Right cardiac atrium (tissue), 5 donors: Measurements from ENCODE around the gene CALML5. TPM values are rescaled to one million over a fixed set of nuclear protein-coding genes. Genes with fewer than 3 reads are reported as not detected.
"Not testable (repeated sequence)": the region's sequence is repeated elsewhere in the genome, so short reads cannot be mapped to it uniquely, and the experiment has no call there.

Source experiments
- ATAC-seq, 2 donors: fragments of 200-7000 bp; cut with Tn5 transposase; one replicate each; pipeline versions ENCODE4 v1.8.0 to v1.9.1; 2020; ENCODE audit warnings: moderate library complexity in 2 of 2, mild to moderate bottlenecking in 1 of 2
- DNase-seq, 3 donors: peaks; one replicate each; pipeline ENCODE4 v3.0.0-alpha.2; 2020
- H3K27ac ChIP-seq: one replicate; pipeline ENCODE4 v1.5.1; 2013; ENCODE audit warnings: mild to moderate bottlenecking, low read length, control low read depth, moderate library complexity
- H3K27me3 ChIP-seq: one replicate; pipeline ENCODE4 v1.6.1; 2013; ENCODE audit not compliant: control insufficient read depth, insufficient read depth
- H3K4me1 ChIP-seq: one replicate; pipeline ENCODE4 v1.6.1; 2013; ENCODE audit warnings: low read length; ENCODE audit not compliant: control insufficient read depth, insufficient read depth
- H3K4me3 ChIP-seq: one replicate; pipeline ENCODE4 v1.5.1; 2013; ENCODE audit warnings: low read length, control low read depth
- H3K9me3 ChIP-seq: one replicate; pipeline ENCODE4 v1.6.1; 2013; ENCODE audit warnings: low read length; ENCODE audit not compliant: control insufficient read depth
- WGBS: extraction: QIAGEN DNeasy Blood & Tissue Kit; methylation state at CpG from one replicate; pipeline ENCODE4 v1.1.7; 2013; 5-methylcytosine and 5-hydroxymethylcytosine counted together
- intact Hi-C, 4 donors: fragments of 100-400 bp; cut with DNase I; formaldehyde crosslinking; loops; one replicate each; pipeline versions ENCODE4 v1.11.0 to v1.14.0; 2022 to 2023
- polyA plus RNA-seq: library from polyadenylated mRNA; stranded (reverse); fragments of 200-250 nt; gene quantifications from one replicate; pipeline ENCODE4 v1.2.3, GENCODE V29; 2013
- total RNA-seq, 4 donors: library from RNA; stranded (reverse); fragmentation: NEBNext Ultra II Directional; extraction: Animal tissue kit (Norgen Biotek cat#: 25700); gene quantifications; one replicate each; pipeline ENCODE4 v1.2.1, GENCODE V29; 2021
- donor health status: healthy with polysubstance abuse.
- donor health status: DM: no; HTN: yes; CAD: no.
- donor health status: DM: no; HTN: no; CAD: no.
- donor health status: DM: no; HTN: yes; CAD: no; lungs with severe emphysema.
- donor health status: DM: yes; HTN: yes; CAD: no.

The CALML5 gene
- total and polyA plus RNA-seq, 5 donors: not detected

DNA sequence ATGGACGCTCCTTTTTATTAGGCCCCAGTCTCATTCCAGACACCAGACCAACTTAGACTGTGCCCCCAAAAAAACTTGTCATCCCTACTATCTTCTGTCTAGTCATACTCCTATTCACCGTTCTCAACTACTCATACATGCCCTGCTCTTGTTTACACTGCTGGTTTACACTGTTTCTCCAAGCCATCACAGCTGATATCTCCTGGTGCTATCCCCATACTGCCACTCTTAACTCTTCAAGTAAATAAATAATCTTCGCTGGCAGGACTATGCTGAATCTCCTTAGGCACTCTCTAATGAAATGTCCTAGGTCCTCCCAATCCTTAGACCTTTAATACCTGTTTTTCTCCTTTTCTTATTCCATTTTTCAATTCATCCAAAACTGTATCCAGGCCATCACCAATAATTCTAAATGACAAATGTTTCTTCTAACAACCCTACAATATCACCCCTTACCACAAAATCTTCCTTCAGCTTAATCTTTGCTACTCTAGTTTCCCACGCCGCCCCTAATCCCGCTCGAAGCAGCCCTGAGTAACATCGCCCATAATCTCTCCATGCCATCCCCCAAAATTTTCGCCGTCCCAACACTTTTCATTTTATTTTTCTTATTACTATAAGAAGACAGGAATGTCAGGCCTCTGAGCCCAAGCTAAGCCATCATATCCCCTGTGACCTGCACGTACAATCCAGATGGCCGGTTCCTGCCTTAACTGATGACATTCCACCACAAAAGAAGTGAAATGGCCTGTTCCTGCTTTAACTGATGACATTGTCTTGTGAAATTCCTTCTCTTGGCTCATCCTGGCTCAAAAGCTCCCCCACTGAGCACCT lies 23.2 kb downstream of the CALML5 start:
- 92% methylated on average over 11 of the region's 12 CpGs for WGBS
- DNase-seq, H3K27me3 ChIP-seq, ATAC-seq, intact Hi-C loops, H3K4me3 ChIP-seq, H3K4me1 ChIP-seq, H3K9me3 ChIP-seq, H3K27ac ChIP-seq: not testable (repeated sequence)

DNA sequence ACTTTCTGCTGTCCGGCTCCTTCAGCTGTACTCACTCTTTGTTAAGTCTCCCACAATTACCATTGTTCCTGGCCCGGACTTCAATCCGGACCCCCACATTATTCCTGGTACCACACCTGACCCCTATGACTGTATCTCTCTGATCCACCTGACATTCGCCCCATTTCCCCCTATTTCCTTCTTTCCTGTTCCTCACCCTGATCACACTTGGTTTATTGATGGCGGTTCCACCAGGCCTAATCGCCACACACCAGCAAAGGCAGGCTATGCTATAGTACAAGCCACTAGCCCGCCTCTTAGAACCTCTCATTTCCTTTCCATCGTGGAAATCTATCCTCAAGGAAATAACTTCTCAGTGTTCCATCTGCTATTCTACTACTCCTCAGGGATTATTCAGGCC lies 24.3 kb downstream of the CALML5 start:
- H3K4me3 ChIP-seq, intact Hi-C loops, DNase-seq, ATAC-seq, H3K9me3 ChIP-seq, H3K4me1 ChIP-seq, H3K27ac ChIP-seq, H3K27me3 ChIP-seq: not testable (repeated sequence)
- WGBS: 97% methylated on average over 6 of the region's 8 CpGs

DNA sequence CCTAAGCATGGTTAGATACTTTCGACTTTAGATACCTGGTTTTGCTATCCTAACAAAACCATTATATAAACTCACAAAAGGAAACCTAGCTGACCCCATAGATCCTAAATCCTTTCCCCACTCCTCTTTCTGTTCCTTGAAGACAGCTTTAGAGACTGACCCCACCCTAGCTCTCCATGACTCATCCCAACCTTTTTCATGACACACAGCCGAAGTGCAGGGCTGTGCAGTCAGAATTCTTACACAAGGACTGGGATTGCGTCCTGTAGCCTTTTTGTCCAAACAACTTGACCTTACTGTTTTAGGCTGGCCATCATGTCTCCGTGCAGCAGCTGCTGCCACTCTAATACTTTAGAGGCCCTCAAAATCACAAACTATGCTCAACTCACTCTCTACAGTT lies 24.7 kb downstream of the CALML5 start:
- H3K27me3 ChIP-seq, H3K9me3 ChIP-seq, intact Hi-C loops, ATAC-seq, DNase-seq, H3K4me1 ChIP-seq, H3K27ac ChIP-seq, H3K4me3 ChIP-seq: not testable (repeated sequence)
- 85% methylated on average over 4 of the region's 4 CpGs for WGBS

DNA sequence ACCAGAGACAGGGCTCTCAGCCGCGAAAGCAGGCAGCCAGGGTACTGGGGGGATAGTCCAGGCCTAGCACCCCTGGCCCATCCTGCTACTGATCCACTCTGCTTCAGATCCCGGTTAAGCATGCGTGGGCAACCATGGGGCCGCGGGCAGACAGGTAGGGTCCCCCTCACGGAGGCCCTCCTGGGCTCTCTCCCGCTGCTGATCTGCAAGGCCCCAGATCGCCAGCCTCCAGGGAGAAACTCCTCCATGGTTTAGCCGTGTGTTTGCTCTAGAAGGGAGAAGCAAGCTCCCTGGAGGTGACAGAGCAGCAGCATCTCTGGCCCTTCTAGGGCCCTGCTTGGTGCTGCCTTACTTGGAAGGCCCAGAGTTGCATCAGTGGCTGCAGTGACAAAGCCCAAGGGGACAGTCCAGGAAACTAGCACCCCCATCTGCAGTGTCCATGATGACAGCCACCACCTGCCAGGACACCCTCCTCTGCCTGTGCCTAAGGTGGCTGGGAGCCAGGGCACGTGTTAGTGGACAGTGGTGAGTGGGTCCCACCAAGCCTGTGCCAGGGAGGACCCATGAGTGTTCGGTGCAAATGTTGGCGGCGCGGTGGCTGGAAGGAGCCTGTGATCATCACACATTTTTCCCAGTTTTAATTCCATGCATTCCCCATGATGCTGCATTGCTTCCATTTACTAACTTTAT lies 29.2 kb downstream of the CALML5 start:
- Histone ChIP-seq H3K4me1 (no peaks in the 10 kb centered on the region), H3K9me3 (no peaks in the 10 kb centered on the region), H3K27ac (no peak overlapping the region), H3K4me3 (no peak overlapping the region), H3K27me3 (no peaks in the 10 kb centered on the region)
- DNase-seq (no peak), ATAC-seq (peak in 1 of 2 donors; percentile 22)
- 97% methylated on average over 15 of the region's 15 CpGs for WGBS
- intact Hi-C loops: no loop called here

DNA sequence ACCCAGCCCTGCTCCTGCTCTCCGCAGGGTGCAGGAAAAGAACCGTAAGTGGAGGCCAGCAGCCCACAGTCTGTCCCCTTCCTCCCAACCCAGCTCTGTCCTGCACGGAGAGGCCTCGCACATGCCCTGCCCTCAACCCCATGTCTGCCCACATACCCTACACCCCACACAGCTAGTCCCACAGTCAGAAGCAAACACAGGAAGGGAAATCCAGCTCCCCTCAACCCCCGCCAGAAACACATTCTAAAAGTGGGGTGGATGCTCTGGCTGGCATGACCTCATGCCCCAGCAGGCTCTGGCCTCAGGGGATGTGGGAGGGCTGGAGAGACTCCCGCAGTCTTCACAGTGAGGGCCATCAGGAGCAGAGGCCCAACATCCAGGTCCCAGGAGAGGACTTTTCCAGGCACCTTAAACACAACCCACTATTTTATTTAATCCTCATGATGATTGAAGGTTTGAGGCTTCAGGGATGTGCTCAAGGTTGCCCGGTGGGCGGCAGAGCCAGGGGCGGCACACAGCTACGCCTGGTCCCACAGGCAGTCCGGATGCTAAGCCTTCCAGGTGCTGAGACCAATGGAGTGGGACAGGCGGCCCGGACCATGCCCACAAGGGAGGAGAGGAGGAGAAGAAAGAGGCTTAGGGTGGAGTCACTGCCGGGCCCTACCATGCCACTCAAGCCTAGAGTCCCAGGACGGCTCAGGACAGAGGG lies 29.9 kb downstream of the CALML5 start:
- Histone ChIP-seq H3K4me1 (no peaks in the 10 kb centered on the region), H3K27ac (no peak overlapping the region), H3K9me3 (no peaks in the 10 kb centered on the region), H3K4me3 (no peak overlapping the region), H3K27me3 (no peaks in the 10 kb centered on the region)
- peak; percentile 16 to 25 for ATAC-seq
- intact Hi-C loops: no loop called here
- DNase-seq: no peak
- whole genome bisulfite sequencing: 81% methylated on average over 15 of the region's 15 CpGs

DNA sequence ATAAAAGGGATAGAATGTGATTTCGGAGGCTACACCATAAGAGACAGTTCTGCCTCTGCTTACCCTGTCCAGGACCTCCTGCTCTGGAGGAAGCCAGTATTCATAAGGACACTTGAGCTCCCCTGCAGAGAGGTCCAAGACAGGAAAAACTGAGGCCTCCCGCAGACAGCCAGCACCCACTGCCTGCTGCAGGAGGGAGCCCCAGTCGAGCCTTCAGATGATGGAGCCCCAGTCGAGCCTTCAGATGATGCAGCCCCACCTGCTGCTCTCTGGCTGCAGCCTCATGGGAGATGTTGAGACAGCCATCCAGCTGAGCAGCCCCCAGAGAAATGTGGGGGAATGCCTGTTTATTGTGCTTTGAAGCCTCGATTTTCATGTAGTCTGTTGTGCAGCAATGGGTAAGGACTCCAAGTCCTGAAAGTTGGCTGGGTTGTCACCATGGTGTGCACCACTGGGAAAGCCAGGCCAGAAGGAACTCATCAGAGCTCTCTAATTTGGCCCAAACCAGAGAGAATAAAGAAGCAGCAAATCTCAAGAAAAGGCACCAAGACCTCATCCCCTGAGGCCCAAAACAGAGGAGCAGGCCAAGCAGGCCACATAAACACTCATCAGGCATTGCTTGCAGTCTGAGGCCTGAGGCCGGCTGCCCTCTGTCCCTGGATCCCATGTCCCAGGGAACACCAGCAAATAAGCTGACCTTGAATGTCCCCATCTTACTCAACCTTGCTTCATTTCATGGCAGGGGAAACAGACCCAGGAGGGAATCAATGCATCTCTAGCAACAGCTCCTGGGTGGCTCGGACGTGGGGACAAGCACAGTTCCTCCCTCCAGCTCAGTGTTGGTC lies 30.9 kb downstream of the CALML5 start:
- ATAC-seq: peak in 1 of 2 donors; percentile 34
- WGBS: 85% methylated on average over 8 of the region's 8 CpGs
- no peaks in the 10 kb centered on the region for H3K4me1 ChIP-seq
- no peaks in the 10 kb centered on the region for H3K27me3 ChIP-seq
- no peak overlapping the region for H3K27ac ChIP-seq
- no peak overlapping the region for H3K4me3 ChIP-seq
- no peaks in the 10 kb centered on the region for H3K9me3 ChIP-seq
- intact Hi-C loops: no loop called here
- DNase-seq: no peak

DNA sequence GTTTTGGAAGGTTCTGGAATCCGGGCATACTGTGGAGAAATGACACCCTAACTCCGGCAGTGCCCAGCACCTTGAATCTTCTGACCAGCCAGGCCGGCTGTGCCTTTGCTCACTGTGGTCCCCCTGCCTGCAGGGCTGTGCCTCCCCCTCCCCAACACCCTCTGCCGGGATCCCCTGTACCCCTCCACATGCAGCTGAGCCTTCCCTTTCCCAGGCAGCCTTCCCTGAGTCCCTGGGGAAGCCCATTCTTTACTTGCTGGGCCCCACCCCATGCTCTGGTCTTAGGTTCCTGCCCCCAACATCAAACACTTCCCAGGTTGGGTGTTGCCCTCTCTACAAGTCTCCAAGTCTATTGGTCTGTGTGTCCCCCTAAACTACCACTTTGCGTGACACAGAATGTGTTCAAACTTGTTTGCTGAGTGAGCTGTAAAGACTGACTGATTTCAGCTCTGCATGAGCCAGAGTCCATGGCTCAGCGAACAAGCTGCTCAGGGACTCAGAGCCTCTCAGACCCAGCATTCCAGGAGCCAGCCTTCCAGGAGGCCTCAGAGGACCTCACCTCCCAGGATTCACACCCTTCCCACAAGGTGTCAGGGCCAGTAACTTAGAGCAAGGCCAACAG lies 31.6 kb downstream of the CALML5 start:
- Histone ChIP-seq H3K27ac (no peak overlapping the region), H3K9me3 (no peaks in the 10 kb centered on the region), H3K27me3 (no peaks in the 10 kb centered on the region), H3K4me1 (no peaks in the 10 kb centered on the region), H3K4me3 (no peak overlapping the region)
- DNase-seq (no peak), ATAC-seq (peak in 1 of 2 donors; percentile 7)
- intact Hi-C loops: no loop called here
- WGBS: 87% methylated on average over 6 of the region's 6 CpGs

DNA sequence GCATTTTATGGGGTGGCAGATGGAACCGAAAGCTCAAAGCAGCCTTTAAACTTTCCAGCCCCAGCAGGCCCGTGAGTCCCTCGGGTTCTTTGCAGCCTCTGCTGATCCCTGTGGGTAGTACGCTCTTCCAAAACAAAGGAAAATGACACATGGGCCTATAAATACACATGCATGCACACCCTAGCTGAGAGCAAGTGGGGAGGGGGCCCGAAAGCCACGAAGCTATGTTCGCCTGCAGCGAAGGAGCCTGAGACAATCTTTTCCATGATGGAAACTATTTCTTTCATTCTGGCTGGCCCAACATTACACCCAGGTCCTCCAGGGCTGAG lies 32.2 kb downstream of the CALML5 start:
- H3K9me3 ChIP-seq: no peaks in the 10 kb centered on the region
- DNase-seq (no peak), ATAC-seq (no peak)
- no peaks in the 10 kb centered on the region for H3K27me3 ChIP-seq
- no peak overlapping the region for H3K27ac ChIP-seq
- no peak overlapping the region for H3K4me3 ChIP-seq
- no peaks in the 10 kb centered on the region for H3K4me1 ChIP-seq
- intact Hi-C loops: no loop called here
- WGBS: 74% methylated on average over 8 of the region's 8 CpGs

DNA sequence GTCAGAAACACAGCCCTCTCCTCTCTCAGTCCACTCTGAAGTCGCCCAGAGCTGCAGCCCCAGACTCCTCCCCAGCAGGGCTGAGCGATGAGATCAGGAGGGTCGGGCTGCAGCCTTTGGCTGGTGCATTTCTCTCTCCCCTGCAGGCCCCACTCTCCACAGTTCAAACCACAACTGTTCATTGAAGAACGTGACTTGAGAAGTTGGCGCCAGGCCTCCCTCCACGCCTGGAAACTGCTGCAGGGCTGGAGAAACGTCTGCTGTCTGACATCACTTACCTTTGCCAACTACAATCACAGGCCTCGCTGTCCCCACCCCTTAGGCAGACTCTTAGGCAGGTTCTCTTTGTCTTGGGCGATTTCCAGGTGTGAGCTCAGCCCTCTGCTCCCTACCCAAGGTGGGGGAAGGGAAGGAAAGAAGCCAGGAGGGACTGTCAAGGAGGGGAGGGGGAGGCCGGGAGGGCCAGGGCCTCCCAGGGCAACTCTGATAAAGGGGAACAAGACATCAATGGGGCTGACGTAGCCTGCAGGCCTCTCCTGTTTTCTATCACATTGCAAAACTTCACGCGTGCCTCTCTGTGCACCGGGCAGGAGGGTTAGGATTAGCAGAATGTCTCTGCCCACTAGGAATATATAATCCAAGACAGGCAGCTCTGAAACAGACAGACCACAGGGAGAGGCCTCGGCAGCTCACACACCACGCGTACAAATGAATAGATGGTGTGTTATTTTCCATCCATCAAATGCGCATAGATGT lies 32.7 kb downstream of the CALML5 start:
- H3K9me3 ChIP-seq: no peaks in the 10 kb centered on the region
- H3K4me1 ChIP-seq: no peaks in the 10 kb centered on the region
- DNase-seq: no peak
- intact Hi-C loops: no loop called here
- WGBS: 63% methylated on average over 18 of the region's 18 CpGs
- ATAC-seq: peak; percentile 45 to 51
- H3K27me3 ChIP-seq: no peaks in the 10 kb centered on the region
- H3K4me3 ChIP-seq: no peak overlapping the region
- no peak overlapping the region for H3K27ac ChIP-seq

DNA sequence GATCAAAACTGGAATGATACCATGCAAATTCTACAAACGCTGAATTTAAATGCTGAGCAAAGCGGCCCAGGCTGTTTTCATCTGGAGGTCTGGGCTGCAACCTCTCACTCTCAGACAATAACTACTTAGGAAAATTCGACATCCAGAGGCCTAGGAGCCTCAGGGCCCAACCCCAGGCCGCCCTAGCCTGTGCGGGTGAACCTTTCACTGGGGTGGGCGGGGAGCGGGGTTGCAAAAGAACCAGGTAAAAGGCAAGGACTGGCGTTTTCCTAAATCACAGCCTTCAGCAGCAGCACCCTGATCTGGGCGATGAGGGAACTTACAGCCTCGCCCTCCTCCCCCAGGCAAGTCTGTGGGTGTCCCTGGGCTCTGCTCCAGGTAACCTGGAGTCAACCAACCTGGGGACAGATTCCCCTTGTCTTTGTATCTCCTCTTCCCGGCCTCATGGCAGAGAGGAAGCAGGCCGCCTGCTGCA lies 33.4 kb downstream of the CALML5 start:
- H3K4me1 ChIP-seq: no peaks in the 10 kb centered on the region
- intact Hi-C loops: no loop called here
- H3K4me3 ChIP-seq: no peak overlapping the region
- ATAC-seq (no peak), DNase-seq (no peak)
- H3K9me3 ChIP-seq: no peaks in the 10 kb centered on the region
- H3K27me3 ChIP-seq: no peaks in the 10 kb centered on the region
- H3K27ac ChIP-seq: no peak overlapping the region
- 78% methylated on average over 12 of the region's 12 CpGs for WGBS
